OCI-M2 (cell line): ENCODE measurements around the gene PAOX.
"Not testable (repeated sequence)": the region's sequence is repeated elsewhere in the genome, so short reads cannot be mapped to it uniquely, and the experiment has no call there.

ENCODE experiments used
- DNase-seq: peaks from one replicate; lab custom pipeline; 2025; ENCODE audit not compliant: unreplicated experiment; lab: John Stamatoyannopoulos, UW

The PAOX gene

GRCh38 chr10:133405272-133405671 lies 26.2 kb downstream of the PAOX start:
- no peak for DNase-seq

- DNase-seq: no peak
Observed at GRCh38 chr10:133405844-133406527, 26.9 kb downstream of the PAOX start.

- no peak for DNase-seq
Observed at GRCh38 chr10:133411523-133412380, 32.7 kb downstream of the PAOX start.

GRCh38 chr10:133412381-133412711 lies 33.3 kb downstream of the PAOX start:
- no peak for DNase-seq

GRCh38 chr10:133414401-133414800 lies 35.3 kb downstream of the PAOX start:
- DNase-seq: not testable (repeated sequence)

- DNase-seq: no peak
Observed at GRCh38 chr10:133415752-133416151, 36.7 kb downstream of the PAOX start.

GRCh38 chr10:133418289-133418993 lies 39.4 kb downstream of the PAOX start:
- DNase-seq: no peak

GRCh38 chr10:133419211-133419950 lies 40.3 kb downstream of the PAOX start:
- DNase-seq: no peak

- DNase-seq: no peak
Observed at GRCh38 chr10:133420028-133420427, 41.0 kb downstream of the PAOX start.

GRCh38 chr10:133420579-133420978 lies 41.5 kb downstream of the PAOX start:
- DNase-seq: no peak

GRCh38 chr10:133421336-133422222 lies 42.5 kb downstream of the PAOX start:
- DNase-seq: no peak

GRCh38 chr10:133422223-133422806 lies 43.3 kb downstream of the PAOX start:
- no peak for DNase-seq

- DNase-seq: no peak
Observed at GRCh38 chr10:133422807-133423771, 44.0 kb downstream of the PAOX start.

GRCh38 chr10:133424102-133424501 lies 45.0 kb downstream of the PAOX start:
- not testable (repeated sequence) for DNase-seq

- DNase-seq: not testable (repeated sequence)
Observed at GRCh38 chr10:133424601-133425000, 45.5 kb downstream of the PAOX start, which contains the start of gene SPRN. SPRN (minus strand) TSS chr10:133424625; CDS start chr10:133423681, 944 bp downstream.

GRCh38 chr10:133429571-133429970 lies 50.5 kb downstream of the PAOX start:
- DNase-seq: not testable (repeated sequence)

GRCh38 chr10:133431888-133432613 lies 53.0 kb downstream of the PAOX start:
- not testable (repeated sequence) for DNase-seq

- DNase-seq: not testable (repeated sequence)
Observed at GRCh38 chr10:133432789-133433188, 53.7 kb downstream of the PAOX start.
